Fibroblast of pulmonary artery (primary cell): ENCODE data around the gene BEST3.
"Not testable (repeated sequence)": the region's sequence is repeated elsewhere in the genome, so short reads cannot be mapped to it uniquely, and the experiment has no call there.

Experiments
- DNase-seq: peaks from one replicate; pipeline ENCODE4 v3.0.0-alpha.2; 2010; ENCODE audit warnings: low read depth
- H3K4me3 ChIP-seq: replicated peaks from 2 replicates; pipeline ENCODE4 v1.5.1; 2011; ENCODE audit warnings: low read depth, mild to moderate bottlenecking, control low read depth, low read length, moderate library complexity
- CTCF ChIP-seq: IDR thresholded peaks from 2 replicates; pipeline ENCODE4 v1.5.1; 2011; ENCODE audit warnings: mild to moderate bottlenecking, control low read depth, low read length, inconsistent platforms; ENCODE audit errors: missing control alignments

Gene BEST3

GRCh38 chr12:69608114-69608513 is 91.0 kb downstream of the BEST3 start:
- no peak for TF ChIP-seq CTCF
- H3K4me3 ChIP-seq: no peak overlapping the region
- DNase-seq: peak; percentile 43

- not testable (repeated sequence) for H3K4me3 ChIP-seq, DNase-seq
Observed at GRCh38 chr12:69604275-69604674, 94.8 kb downstream of the BEST3 start.
